ENCODE results near the gene PTPRM. TPM values are rescaled to one million over a fixed set of nuclear protein-coding genes. Genes with fewer than 3 reads are reported as not detected.

Gene PTPRM
- total RNA-seq, 4 donors from 2014 or later: 22.5 to 92.5 (median 39.2) TPM

DNA sequence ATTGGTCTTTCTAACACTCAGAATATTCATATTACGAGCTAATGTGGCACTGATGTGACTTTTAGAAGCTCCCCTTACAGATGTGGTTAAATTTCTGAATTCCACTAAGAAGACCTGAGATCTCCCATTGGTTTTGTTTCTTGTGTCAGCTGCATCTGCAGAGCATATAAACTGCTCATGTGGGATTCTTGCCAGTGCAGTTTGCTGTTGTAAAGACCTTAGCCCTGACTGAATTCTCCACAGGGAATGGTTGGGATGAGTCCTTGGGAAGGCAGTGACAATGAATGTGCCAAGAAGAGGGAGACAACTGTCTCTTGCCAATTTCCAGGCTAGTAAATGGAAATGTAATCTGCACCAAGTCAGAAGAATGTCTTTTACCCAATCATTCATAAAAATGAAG, 94.1 kb downstream of the PTPRM start:
- Histone ChIP-seq H3K27me3 (no peaks in the 10 kb centered on the region), H3K27ac (no peak overlapping the region), H3K36me3 (no peaks in the 10 kb centered on the region), H3K9me3 (no peaks in the 10 kb centered on the region), H3K4me1 (no peaks in the 10 kb centered on the region), H3K4me3 (no peak overlapping the region)
- intact Hi-C loops (cut with DNase I; ENCODE audit: low total_unique reads): no loop called here
- TF ChIP-seq EP300 (IDR thresholded peaks at IDR 0.05; ENCODE audit: low read depth) (no peak), POLR2A (IDR thresholded peaks at IDR 0.05) (no peak), POLR2AphosphoS5 (IDR thresholded peaks at IDR 0.05) (no peak), CTCF (IDR thresholded peaks at IDR 0.05) (no peak)
- DNase-seq: no peak
- in situ Hi-C loops (cut with MboI; ENCODE audit: low pct_ligation_motif_present in 1 of 4, low pct_unique_long_range_greater_than_20kb in 1 of 4, low sequenced_read_pairs in 3 of 4): no loop called here
- 55 to 64% methylated on average over 1 of the region's 1 CpG for WGBS, 2 donors (ENCODE audit: low coverage in 1 of 2)

- TF ChIP-seq POLR2A (IDR thresholded peaks at IDR 0.05) (no peak), EP300 (IDR thresholded peaks at IDR 0.05; ENCODE audit: low read depth) (no peak), POLR2AphosphoS5 (IDR thresholded peaks at IDR 0.05) (no peak), CTCF (IDR thresholded peaks at IDR 0.05) (no peak)
- Histone ChIP-seq H3K27me3 (no peaks in the 10 kb centered on the region), H3K36me3 (no peaks in the 10 kb centered on the region), H3K27ac (no peak overlapping the region), H3K4me3 (no peak overlapping the region), H3K9me3 (no peaks in the 10 kb centered on the region), H3K4me1 (no peaks in the 10 kb centered on the region)
- in situ Hi-C loops (cut with MboI; ENCODE audit: low pct_ligation_motif_present in 1 of 4, low pct_unique_long_range_greater_than_20kb in 1 of 4, low sequenced_read_pairs in 3 of 4): no loop called here
- no peak for DNase-seq
- intact Hi-C loops (cut with DNase I; ENCODE audit: low total_unique reads): no loop called here
- WGBS, 2 donors (ENCODE audit: low coverage in 1 of 2): 55 to 60% methylated on average over 1 to 2 of the region's 2 CpGs
These were observed 95.8 kb downstream of the PTPRM start for GRCh38 chr18:7662866-7663265.

DNA sequence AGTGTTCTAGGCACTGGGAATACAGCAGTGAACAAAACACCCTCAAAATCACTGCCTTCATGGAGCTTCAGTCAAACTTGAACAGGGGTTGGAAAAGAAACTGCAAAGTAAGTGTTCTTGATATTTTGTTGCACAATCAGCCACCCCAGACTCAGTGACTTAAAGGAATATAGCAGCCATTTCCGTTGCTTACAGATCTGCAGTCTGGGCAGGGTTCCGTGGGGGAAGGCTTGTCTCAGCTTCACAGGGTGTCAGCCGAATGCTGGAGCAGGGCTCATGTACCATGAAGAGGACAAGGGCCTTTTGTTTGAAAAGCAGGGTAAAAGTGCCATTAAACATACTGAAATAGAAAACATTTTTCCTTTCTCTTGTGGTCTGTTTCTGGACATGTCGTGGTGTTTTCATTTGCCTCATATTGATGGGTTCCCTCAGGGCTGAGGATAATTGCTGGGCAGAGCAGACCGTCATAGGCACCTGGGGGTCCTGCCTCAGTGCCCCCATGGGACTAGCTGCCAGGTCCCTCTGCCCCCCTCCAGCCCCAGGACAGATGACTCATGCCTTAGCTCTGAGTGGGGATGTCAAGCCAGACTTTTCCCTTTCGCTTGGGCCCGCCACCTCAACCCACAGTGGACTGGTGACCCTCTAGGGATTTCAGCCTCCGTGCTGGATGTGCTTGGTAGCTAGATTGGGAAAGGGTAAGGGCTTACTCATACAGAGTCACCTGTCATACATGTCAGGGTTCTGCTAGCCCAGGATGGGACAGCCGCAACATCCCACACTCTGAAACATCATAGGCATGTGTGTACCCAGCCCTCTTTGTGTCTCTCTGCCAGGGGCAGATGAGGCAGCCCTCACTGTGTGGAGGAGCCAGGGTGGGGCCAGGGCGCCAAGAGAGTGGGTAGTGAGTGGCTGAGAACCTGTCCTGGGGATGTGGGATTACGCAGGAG, 96.5 kb downstream of the PTPRM start:
- no peak overlapping the region for H3K4me3 ChIP-seq
- H3K36me3 ChIP-seq: no peaks in the 10 kb centered on the region
- in situ Hi-C loops (cut with MboI; ENCODE audit: low pct_ligation_motif_present in 1 of 4, low pct_unique_long_range_greater_than_20kb in 1 of 4, low sequenced_read_pairs in 3 of 4): no loop called here
- H3K4me1 ChIP-seq: no peaks in the 10 kb centered on the region
- no peaks in the 10 kb centered on the region for H3K9me3 ChIP-seq
- intact Hi-C loops (cut with DNase I; ENCODE audit: low total_unique reads): no loop called here
- 83 to 100% methylated on average over 1 to 11 of the region's 11 CpGs for WGBS, 2 donors (ENCODE audit: low coverage in 1 of 2)
- TF ChIP-seq POLR2AphosphoS5 (IDR thresholded peaks at IDR 0.05): no peak
- TF ChIP-seq POLR2A (IDR thresholded peaks at IDR 0.05): no peak
- TF ChIP-seq CTCF (IDR thresholded peaks at IDR 0.05): no peak
- no peak for TF ChIP-seq EP300 (IDR thresholded peaks at IDR 0.05; ENCODE audit: low read depth)
- DNase-seq: no peak
- no peak overlapping the region for H3K27ac ChIP-seq
- no peaks in the 10 kb centered on the region for H3K27me3 ChIP-seq

DNA sequence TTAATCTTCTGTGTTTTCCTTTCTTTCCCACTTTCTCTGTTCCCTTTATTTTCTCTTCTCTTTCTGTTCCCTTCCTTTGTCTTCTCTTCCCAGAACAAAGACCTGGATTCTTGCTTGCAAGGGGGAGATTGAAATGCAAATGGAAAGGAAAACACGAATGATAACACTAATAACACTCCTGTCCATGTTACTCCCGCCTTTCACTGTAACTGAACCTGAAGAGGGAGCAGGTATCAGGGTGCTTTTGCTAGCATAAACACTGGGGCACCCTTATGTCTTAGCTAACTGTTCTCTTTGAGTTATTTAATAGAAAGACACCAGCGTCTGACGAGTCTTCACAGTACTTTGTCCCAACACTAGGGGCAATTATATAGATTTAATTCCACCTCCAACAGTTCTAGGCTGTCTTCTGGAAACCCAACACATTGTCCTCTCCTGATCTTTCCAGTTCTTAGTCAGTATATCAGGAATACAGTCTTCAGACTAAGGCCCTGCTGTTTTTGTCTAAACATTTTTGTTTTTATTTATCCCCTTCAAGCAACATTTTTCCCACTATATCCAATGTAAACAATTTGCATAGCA, 99.2 kb downstream of the PTPRM start:
- no peak for TF ChIP-seq EP300 (IDR thresholded peaks at IDR 0.05; ENCODE audit: low read depth)
- TF ChIP-seq POLR2A (IDR thresholded peaks at IDR 0.05): no peak
- TF ChIP-seq CTCF (IDR thresholded peaks at IDR 0.05): no peak
- TF ChIP-seq POLR2AphosphoS5 (IDR thresholded peaks at IDR 0.05): no peak
- H3K27ac ChIP-seq: no peak overlapping the region
- H3K27me3 ChIP-seq: no peaks in the 10 kb centered on the region
- no peaks in the 10 kb centered on the region for H3K36me3 ChIP-seq
- in situ Hi-C loops (cut with MboI; ENCODE audit: low pct_ligation_motif_present in 1 of 4, low pct_unique_long_range_greater_than_20kb in 1 of 4, low sequenced_read_pairs in 3 of 4) (no loop called here), intact Hi-C loops (cut with DNase I; ENCODE audit: low total_unique reads) (no loop called here)
- H3K4me1 ChIP-seq: no peaks in the 10 kb centered on the region
- H3K9me3 ChIP-seq: no peaks in the 10 kb centered on the region
- no peak for DNase-seq
- no peak overlapping the region for H3K4me3 ChIP-seq
- 70 to 72% methylated on average over 4 of the region's 4 CpGs for WGBS, 2 donors (ENCODE audit: low coverage in 1 of 2)
